Gastrocnemius medialis (tissue), 4 donors: ENCODE results near the gene SCN2B.

ENCODE experiments used
- POLR2A ChIP-seq, 2 donors: fragments of 450-650 bp; IDR thresholded peaks; one replicate each; pipeline ENCODE4 v1.6.1; 2017; ENCODE audit warnings: antibody characterized with exemption in 2 of 2, mild to moderate bottlenecking in 2 of 2, moderate library complexity in 2 of 2
- TF ChIP-seq, protein P1 (sequence below), 5 experiments: fragments of 450-650 bp in 3 of 5; fragments of 200-600 bp in 2 of 5; sonication (generic) in 2 of 5; IDR thresholded peaks in 4 of 5; conservative IDR thresholded peaks in 1 of 5; 1 replicate in 4 of 5; 2 replicates in 1 of 5; pipeline ENCODE4 v1.5.1; 2016 to 2019; ENCODE audit warnings: antibody characterized with exemption in 5 of 5, mild to moderate bottlenecking in 3 of 5, moderate library complexity in 3 of 5

DNA sequence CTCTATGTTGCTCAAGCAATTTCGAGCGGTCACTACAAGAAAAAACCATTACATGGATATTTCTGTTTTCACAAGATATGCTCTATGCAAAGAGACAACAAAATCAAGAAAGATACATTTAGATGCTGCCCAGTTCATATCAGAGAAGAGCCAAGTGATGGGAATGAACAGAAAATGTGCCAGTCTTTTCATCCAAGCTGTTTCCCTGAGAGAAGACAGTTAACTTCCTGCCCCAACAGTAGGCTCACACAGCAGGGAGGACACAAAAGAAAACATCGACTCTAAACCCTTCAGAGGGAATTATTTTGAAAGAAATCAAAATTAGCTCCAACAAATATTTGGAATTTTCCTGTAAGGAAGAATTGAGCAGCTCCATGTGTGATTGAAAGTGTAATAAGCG is 36.8 kb upstream of the SCN2B start:
- TF ChIP-seq, protein P1, sequence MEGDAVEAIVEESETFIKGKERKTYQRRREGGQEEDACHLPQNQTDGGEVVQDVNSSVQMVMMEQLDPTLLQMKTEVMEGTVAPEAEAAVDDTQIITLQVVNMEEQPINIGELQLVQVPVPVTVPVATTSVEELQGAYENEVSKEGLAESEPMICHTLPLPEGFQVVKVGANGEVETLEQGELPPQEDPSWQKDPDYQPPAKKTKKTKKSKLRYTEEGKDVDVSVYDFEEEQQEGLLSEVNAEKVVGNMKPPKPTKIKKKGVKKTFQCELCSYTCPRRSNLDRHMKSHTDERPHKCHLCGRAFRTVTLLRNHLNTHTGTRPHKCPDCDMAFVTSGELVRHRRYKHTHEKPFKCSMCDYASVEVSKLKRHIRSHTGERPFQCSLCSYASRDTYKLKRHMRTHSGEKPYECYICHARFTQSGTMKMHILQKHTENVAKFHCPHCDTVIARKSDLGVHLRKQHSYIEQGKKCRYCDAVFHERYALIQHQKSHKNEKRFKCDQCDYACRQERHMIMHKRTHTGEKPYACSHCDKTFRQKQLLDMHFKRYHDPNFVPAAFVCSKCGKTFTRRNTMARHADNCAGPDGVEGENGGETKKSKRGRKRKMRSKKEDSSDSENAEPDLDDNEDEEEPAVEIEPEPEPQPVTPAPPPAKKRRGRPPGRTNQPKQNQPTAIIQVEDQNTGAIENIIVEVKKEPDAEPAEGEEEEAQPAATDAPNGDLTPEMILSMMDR (IDR thresholded peaks at IDR 0.05 in 4 of 5, conservative IDR thresholded peaks at IDR 0.05 in 1 of 5), result no peak
- TF ChIP-seq POLR2A (IDR thresholded peaks at IDR 0.05), result no peak
